GM12891 (cell line): ENCODE data around the gene CRKL.

Experiments used
- DNase-seq: peaks from one replicate; pipeline ENCODE4 v3.0.0; 2011; ENCODE audit warnings: low spot score; ENCODE audit not compliant: insufficient read length
- FAIRE-seq: peaks from 2 replicates; lab custom pipeline; 2011; peaks lifted over from hg19 to GRCh38; lab: Jason Lieb, UNC
- PAX5 ChIP-seq: IDR thresholded peaks from 2 replicates; pipeline ENCODE4 v1.6.1; 2011; ENCODE audit warnings: low read length, moderate library complexity, mild to moderate bottlenecking; ENCODE audit not compliant: insufficient read depth, severe bottlenecking
- POLR2A ChIP-seq: IDR thresholded peaks from 2 replicates; pipeline ENCODE4 v1.6.1; 2011; ENCODE audit warnings: low read depth, low read length, control low read depth
- POLR2AphosphoS5 ChIP-seq: IDR thresholded peaks from 2 replicates; pipeline ENCODE4 v1.6.1; 2011; ENCODE audit warnings: low read depth, low read length, control low read depth
- POU2F2 ChIP-seq: IDR thresholded peaks from 2 replicates; pipeline ENCODE4 v1.6.1; 2011; ENCODE audit warnings: low read depth, mild to moderate bottlenecking, control low read depth, low read length, moderate library complexity
- SPI1 ChIP-seq: IDR thresholded peaks from 2 replicates; pipeline ENCODE4 v1.6.1; 2011; ENCODE audit warnings: low read depth, low read length, control low read depth
- TAF1 ChIP-seq: IDR thresholded peaks from 2 replicates; pipeline ENCODE4 v1.6.1; 2011; ENCODE audit warnings: low read depth, low read length, control low read depth

Gene CRKL

DNA sequence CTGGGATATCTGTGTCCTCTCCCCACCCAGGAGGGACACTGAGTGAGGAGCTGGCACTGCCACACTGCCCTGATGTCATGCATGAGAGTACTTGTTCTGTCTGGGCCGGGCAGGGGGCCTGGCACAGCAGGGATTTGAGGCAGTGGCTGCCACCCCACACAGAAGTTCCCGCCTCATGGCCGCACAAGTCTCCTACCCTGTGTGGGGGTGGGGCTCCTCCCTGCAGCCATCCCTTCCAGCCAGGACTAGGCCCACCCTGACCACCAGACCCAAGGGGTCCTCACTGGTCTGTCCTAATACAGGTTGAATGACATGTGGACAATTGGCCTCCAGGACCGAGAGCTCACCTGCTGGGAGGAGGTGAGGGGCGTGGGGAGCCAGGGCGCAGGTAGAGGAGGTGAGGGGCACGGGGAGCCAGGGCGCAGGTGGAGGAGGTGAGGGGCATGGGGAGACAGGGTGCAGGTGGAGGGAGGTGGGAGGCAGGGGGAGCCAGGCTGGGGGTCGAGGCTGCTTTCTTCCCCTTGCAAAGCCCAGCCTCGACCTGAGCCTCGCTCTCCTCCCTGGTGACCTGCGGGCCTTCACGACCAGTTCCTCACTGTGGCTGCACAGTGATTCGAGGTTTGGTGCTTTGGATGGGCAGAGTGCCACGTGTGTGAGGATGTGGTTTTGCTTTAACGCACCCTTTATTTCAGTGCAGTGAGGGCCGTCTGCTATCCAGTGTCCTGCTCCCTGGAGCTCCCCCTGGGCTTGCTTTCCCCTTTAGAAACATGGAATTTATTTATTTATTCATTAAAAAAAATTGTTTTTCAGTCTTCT lies 72.3 kb downstream of the CRKL start:
- DNase-seq (no peak), FAIRE-seq (no peak)
- TF ChIP-seq TAF1 (no peak), POU2F2 (no peak), SPI1 (no peak), PAX5 (no peak), POLR2A (no peak), POLR2AphosphoS5 (no peak)

DNA sequence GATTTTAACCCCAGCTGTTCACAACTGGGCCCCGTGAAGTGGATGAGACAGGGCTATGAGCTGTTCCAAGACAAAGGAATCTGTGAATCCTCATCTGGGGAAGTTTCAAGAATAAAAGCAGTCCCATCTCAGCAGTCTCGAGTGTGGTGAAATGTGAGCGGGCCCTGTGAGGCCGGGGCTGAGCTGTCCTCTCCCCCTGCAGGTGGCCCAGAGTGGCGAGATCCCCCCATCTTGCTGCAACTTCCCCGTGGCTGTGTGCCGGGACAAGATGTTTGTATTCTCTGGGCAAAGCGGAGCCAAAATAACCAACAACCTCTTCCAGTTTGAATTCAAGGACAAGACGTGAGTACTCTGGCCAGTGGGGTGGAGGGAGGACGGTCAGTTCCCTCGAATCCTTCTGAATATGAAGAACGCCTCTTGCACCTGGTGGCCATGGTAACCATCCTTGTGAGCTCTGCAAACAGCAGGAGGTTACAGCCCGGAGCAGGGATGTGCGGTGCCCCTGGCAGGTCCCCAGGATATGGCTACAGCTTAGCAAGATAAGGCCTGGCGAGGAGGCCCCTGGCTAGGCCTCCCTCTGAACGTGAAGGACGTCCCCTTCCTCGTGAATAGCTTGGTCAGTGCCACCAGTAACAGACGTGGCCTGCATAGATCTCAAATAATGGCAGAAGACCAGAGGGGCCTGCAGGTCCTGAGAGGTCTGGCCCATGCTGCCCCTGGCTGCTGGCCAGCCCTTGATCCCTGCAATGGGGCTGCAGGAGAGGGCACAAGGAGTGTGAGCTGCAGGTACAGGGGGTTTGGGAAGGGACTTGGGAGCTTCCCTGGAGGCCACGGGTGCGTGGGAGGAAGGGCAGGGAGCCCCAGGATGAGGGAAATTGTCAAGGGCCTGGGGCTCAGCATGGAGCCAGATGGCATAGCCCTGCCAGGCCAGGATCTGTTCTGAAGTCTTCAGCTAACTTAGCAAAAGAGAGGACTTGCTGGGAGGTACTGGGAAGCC lies 73.3 kb downstream of the CRKL start:
- no peak for TF ChIP-seq TAF1
- TF ChIP-seq PAX5: no peak
- TF ChIP-seq POU2F2: no peak
- TF ChIP-seq POLR2AphosphoS5: no peak
- TF ChIP-seq POLR2A: no peak
- TF ChIP-seq SPI1: no peak
- FAIRE-seq: no peak
- DNase-seq: no peak

DNA sequence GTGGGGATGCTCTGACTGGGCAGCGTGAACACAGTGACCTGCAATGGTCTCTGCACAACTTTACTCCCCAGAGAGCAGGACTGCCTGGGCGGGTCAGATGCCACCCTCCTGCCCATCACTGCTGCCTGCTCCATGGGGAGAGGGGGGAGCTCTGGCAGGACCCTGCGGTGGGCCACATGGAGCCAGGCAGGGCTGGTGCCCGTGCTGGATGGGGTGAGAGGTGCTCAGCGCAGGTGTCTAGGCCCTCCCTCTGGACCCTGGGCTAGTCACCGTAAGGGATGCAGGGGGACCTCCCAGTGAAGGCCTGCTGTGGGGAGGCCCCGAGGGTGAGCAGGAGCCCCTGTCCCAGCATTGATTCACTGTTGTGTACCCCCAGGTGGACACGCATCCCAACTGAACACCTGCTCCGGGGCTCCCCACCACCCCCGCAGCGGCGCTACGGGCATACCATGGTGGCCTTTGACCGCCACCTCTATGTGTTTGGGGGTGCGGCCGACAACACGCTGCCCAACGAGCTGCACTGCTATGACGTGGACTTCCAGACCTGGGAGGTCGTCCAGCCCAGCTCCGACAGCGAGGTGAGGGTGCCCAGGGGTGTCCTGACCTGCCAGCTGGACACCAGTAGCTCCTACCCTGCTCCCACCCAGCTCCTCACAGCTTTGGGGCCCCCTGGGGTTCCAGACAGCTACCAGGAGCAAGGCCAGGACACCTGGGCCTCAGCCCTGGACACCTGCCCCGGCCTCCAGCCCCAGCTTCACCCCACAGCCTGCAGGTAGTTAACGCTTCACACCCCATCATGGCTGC lies 74.2 kb downstream of the CRKL start:
- no peak for DNase-seq
- TF ChIP-seq POLR2AphosphoS5 (no peak), POU2F2 (no peak), POLR2A (no peak), TAF1 (no peak), PAX5 (no peak), SPI1 (no peak)
- FAIRE-seq: no peak

DNA sequence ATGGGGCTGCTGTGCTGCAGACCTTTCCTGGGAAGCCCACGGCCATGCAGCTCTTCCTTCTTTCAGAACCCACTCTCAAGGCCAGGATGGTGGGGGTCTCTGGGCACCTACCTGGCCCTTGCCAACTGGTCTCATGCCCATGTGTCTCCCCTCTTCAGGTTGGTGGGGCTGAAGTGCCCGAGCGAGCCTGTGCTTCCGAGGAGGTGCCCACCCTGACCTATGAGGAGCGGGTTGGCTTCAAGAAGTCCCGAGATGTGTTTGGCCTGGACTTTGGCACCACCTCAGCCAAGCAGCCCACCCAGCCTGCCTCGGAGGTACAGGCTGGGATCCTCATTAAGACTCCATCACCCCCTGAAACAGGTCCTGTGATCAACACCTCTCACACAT lies 74.8 kb downstream of the CRKL start:
- TF ChIP-seq TAF1: no peak
- no peak for TF ChIP-seq POU2F2
- no peak for TF ChIP-seq SPI1
- no peak for TF ChIP-seq PAX5
- no peak for TF ChIP-seq POLR2A
- TF ChIP-seq POLR2AphosphoS5: no peak
- DNase-seq: no peak
- no peak for FAIRE-seq

DNA sequence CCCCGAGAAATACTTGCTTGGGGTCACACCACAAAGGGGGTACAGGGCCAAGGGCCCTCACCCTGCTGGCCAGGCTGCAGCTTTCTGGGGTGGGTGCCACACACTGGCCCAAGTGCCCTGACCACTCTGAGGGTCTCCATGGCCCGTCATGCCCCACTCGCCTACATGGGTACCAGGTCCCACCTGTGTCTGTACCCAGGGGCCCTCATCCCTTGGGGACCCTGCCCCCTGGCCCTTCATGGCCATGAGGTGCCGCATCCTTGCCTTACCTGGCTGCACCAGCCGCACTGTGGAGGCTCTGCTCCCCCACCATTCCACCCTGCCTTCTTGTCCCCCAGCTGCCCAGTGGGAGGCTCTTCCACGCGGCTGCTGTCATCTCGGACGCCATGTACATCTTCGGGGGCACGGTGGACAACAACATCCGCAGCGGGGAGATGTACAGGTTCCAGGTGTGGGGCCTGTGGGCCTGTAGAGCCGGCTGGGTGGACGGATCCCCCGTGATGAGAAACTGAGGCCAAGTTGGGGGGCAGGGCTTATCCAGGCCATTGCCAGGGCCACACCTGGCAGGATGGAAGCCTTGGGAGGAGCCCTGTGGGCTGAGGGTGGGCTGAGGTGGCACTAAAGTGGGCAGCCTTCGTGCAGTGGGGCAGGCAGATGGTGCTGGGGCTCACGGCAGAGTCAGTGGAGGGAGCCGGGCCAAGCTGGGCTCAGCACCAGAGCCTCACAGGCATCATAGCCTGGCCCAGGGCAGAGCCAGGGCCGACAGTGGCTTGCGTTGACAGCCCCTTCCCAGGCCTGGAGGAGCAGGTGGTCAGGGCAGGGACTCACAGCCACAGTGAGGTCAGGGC lies 75.5 kb downstream of the CRKL start:
- DNase-seq: no peak
- no peak for TF ChIP-seq POU2F2
- no peak for TF ChIP-seq POLR2AphosphoS5
- no peak for TF ChIP-seq TAF1
- TF ChIP-seq SPI1: no peak
- TF ChIP-seq POLR2A: no peak
- TF ChIP-seq PAX5: no peak
- FAIRE-seq: no peak

DNA sequence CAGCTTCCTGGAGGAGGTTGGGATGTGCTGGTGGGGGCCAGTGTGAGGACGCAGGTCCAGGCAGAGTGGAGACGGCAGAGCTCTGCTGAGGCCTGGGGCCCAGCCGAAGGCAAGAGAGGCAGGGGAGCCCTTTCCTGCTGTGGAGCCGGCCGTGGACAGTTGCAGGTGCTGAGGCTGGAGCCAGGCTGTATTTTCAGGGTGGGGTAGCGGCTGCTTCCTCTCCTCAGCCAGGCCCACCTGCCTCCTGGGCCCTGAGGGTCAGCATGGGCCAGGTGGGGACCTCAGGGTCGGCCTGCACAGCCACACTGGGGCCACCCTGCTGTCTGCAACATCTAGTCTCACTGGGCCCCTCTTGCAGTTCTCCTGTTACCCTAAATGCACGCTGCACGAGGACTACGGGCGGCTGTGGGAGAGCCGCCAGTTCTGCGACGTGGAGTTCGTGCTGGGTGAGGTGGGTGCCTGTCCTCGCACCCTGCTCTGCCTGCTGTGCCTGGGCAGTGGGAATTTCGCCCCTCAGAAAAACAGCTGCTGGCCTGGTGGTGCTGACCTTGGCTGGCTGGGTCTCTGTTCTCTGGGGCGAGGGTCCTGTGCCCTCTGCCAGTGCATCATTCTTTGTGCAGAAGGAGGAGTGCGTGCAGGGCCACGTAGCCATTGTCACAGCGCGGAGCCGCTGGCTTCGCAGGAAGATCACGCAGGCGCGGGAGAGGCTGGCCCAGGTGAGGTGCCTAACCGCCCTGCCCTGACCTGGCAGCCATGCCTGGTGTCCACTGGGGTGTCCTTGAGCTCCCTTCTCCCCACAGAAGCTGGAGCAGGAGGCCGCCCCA lies 76.3 kb downstream of the CRKL start:
- no peak for DNase-seq
- no peak for TF ChIP-seq SPI1
- TF ChIP-seq POLR2A: no peak
- TF ChIP-seq PAX5: no peak
- no peak for TF ChIP-seq POLR2AphosphoS5
- TF ChIP-seq POU2F2: no peak
- no peak for TF ChIP-seq TAF1
- FAIRE-seq: no peak

DNA sequence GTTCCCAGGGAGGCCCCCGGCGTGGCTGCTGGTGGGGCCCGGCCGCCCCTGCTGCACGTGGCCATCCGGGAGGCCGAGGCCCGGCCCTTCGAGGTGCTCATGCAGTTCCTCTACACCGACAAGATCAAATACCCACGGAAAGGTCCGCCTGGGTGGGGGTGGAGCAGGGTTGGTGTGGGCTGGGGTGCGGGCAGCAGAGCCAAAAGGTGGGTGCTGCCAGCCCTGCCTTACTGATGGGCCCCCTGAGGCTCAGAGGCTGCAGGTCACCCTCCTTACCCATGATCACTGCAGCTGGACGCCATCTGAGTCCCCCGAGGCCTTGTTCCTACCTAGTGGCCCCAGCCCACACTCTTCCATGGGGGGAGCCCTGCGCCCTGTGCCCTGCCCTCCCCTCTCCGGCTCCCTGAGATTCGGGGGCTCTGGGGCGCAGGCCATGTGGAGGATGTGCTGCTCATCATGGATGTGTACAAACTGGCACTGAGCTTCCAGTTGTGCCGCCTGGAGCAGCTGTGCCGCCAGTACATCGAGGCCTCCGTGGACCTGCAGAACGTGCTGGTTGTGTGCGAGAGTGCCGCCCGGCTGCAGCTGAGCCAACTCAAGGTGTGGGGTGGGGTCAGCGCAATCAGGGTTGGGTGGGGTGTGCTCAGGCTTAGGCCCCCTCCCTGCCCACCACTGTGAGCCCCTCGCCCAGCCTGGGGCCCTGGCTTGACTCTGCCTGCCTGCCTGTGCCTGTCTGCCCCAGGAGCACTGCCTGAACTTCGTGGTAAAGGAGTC lies 77.1 kb downstream of the CRKL start:
- DNase-seq (no peak), FAIRE-seq (no peak)
- TF ChIP-seq POLR2A (no peak), SPI1 (no peak), POLR2AphosphoS5 (no peak), PAX5 (no peak), TAF1 (no peak), POU2F2 (no peak)
